ENCODE results near the gene TRRAP. TPM values are rescaled to one million over a fixed set of nuclear protein-coding genes. Genes with fewer than 3 reads are reported as not detected.
A peak's percentile ranks its signal among the peaks of the same experiment; 100 is the strongest.

TRRAP gene
- total RNA-seq, 3 donors from 2014 or later: 36.2 to 47.8 (median 44.5) TPM

DNA sequence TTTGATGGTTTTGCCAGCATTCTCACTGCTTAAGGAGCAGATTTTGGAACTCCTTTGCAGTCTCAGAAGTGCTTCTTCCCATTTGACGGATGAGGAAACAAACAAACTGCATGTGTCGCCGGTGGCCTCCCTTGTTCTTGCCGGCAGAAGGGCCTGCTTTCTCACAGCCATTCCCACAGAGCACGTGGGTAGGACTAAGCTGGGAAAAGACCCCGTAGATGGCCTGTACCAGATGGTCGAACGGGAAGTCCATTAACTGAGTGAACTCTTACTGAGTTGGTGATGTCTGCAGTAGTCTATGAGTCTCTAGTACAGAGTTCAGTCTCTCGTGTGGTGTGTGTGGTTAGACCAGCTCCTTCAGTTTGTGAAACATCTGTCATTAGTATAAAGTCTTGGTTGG is 131.9 kb downstream of the TRRAP start:
- Histone ChIP-seq H3K36me3 (ENCODE audit: low read depth) (peaks cover 26% of the 10 kb centered on the region), H3K4me1 (ENCODE audit: low read depth) (no peaks in the 10 kb centered on the region), H3K9me3 (no peaks in the 10 kb centered on the region), H3K4me3 (no peak overlapping the region)
- TF ChIP-seq, protein P1, sequence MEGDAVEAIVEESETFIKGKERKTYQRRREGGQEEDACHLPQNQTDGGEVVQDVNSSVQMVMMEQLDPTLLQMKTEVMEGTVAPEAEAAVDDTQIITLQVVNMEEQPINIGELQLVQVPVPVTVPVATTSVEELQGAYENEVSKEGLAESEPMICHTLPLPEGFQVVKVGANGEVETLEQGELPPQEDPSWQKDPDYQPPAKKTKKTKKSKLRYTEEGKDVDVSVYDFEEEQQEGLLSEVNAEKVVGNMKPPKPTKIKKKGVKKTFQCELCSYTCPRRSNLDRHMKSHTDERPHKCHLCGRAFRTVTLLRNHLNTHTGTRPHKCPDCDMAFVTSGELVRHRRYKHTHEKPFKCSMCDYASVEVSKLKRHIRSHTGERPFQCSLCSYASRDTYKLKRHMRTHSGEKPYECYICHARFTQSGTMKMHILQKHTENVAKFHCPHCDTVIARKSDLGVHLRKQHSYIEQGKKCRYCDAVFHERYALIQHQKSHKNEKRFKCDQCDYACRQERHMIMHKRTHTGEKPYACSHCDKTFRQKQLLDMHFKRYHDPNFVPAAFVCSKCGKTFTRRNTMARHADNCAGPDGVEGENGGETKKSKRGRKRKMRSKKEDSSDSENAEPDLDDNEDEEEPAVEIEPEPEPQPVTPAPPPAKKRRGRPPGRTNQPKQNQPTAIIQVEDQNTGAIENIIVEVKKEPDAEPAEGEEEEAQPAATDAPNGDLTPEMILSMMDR (IDR thresholded peaks at IDR 0.05): no peak
- ATAC-seq (no peak), DNase-seq (no peak)
- intact Hi-C loops (cut with DNase I, micrococcal nuclease): no loop called here

DNA sequence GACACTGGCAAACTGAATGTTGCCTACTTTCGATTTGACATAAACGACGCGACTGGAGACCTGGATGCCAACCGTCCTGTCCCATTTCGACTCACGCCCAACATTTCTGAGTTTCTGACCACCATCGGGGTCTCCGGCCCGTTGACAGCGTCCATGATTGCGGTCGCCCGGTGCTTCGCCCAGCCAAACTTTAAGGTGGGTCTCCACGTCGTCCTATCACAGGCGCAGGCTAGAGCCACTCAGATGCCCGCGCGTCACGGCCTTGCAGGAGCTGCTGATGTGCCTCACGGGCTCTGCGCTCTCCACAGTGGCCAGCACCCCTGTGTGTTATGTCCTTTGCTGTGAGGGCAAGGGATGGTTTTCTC is 133.0 kb downstream of the TRRAP start:
- H3K4me1 ChIP-seq (ENCODE audit: low read depth): no peaks in the 10 kb centered on the region
- TF ChIP-seq, protein P1 (IDR thresholded peaks at IDR 0.05): no peak
- DNase-seq: no peak
- H3K4me3 ChIP-seq: no peak overlapping the region
- H3K36me3 ChIP-seq (ENCODE audit: low read depth): peaks cover 22% of the 10 kb centered on the region
- no peak for ATAC-seq
- intact Hi-C loops (cut with DNase I, micrococcal nuclease): no loop called here
- H3K9me3 ChIP-seq: no peaks in the 10 kb centered on the region

DNA sequence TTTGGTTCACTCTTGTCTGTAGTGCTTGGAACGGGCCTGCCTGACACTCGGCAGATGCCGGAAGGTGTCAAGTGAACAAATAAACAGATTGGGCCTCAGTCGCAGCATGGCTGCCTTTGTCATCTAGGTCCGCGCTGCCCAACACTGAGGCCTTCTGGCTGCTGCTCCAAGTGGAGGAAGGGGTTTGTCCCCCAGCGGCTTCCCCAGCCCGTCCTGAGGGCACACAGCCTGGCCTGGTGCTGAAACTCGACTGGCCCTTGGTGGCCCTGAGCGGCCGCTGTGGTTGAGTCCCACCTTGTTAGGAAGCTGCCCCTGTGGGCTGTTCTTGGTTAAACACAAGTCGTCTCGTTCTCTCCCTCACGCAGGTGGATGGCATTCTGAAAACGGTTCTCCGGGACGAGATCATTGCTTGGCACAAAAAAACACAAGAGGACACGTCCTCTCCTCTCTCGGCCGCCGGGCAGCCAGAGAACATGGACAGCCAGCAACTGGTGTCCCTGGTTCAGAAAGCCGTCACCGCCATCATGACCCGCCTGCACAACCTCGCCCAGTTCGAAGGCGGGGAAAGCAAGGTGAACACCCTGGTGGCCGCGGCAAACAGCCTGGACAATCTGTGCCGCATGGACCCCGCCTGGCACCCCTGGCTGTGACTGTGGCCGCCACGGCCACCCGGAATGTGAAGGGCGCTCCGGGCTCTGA is 133.5 kb downstream of the TRRAP start:
- peaks cover 17% of the 10 kb centered on the region for H3K36me3 ChIP-seq (ENCODE audit: low read depth)
- ATAC-seq: no peak
- intact Hi-C loops (cut with DNase I, micrococcal nuclease): no loop called here

DNA sequence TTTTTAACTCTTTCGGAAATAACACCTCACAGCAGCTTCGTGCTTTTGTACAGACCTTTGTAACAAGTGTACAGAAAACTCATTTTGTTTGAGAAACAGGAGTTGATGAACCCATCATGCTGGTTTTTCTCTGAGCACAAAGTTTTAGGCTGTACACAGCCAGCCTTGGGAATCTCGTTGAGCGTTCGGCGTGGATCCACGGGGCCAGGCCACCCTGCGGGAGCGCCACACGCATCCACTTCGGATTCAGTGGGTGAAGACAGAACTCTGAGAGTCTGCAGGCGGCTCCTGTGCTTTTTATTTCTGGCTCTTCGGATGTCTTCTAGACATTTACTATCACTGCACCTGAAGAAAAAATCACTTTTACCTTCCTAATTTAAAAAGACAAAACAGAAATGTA is 134.4 kb downstream of the TRRAP start:
- Histone ChIP-seq H3K4me1 (ENCODE audit: low read depth) (no peaks in the 10 kb centered on the region), H3K9me3 (no peaks in the 10 kb centered on the region), H3K36me3 (ENCODE audit: low read depth) (peaks cover 15% of the 10 kb centered on the region), H3K4me3 (no peak overlapping the region)
- TF ChIP-seq, protein P1 (IDR thresholded peaks at IDR 0.05): no peak
- DNase-seq: no peak
- intact Hi-C loops (cut with DNase I, micrococcal nuclease): no loop called here
- no peak for ATAC-seq

More for the DNA sequence above, 133.5 kb downstream of the TRRAP start:
- DNase-seq: no peak
- H3K4me3 ChIP-seq: no peak overlapping the region
- TF ChIP-seq, protein P1 (IDR thresholded peaks at IDR 0.05): no peak
- H3K4me1 ChIP-seq (ENCODE audit: low read depth): no peaks in the 10 kb centered on the region
- H3K9me3 ChIP-seq: no peaks in the 10 kb centered on the region

DNA sequence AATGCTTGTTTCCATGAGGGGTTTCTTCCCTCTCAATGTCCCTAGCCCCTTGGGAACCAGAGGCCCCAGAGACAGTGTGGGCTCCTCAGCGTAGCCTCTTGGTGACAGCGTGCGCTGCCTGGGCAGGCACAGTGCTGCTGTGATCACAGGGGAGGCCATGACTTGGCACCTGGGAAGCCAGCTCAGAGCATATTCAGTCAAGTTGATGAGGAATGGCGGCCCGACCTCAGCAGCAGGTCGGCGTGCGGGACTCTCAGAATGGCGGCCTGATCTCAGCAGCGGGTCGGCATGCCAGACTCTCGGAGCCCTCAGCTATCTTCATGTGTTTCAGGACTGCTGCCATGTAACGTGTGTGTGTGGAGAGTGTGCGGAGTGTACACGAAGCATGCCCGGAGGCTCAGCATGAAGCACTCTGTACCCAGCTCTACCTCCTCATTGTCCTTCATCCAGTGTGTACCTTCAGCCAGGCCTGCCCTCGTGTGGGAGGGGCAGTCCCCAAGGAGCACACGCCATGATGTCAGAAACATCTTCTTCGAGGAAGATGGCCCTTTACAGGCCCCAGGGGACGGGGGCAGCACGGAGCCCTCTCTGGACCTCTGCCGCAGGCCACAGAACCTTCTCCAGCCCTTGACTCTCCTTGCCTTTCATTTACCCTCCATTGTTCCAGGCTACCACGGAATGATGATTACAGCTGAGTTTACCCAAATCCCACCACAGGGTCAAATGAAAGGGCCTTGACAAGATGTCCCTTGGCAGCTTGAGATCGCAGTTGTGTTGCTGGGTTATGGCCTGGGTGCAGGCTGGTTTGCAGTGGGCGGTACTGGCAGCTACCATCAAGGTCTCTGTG is 135.2 kb downstream of the TRRAP start:
- no peaks in the 10 kb centered on the region for H3K9me3 ChIP-seq
- intact Hi-C loops (cut with DNase I, micrococcal nuclease): no loop called here
- TF ChIP-seq, protein P1 (IDR thresholded peaks at IDR 0.05): no peak
- ATAC-seq: peak; percentile 14
- H3K36me3 ChIP-seq (ENCODE audit: low read depth): peaks cover 15% of the 10 kb centered on the region
- H3K4me1 ChIP-seq (ENCODE audit: low read depth): no peaks in the 10 kb centered on the region
- DNase-seq: no peak
- H3K4me3 ChIP-seq: no peak overlapping the region
